Breast epithelium (tissue), 4 donors: ENCODE results near the gene UBIAD1. TPM values are rescaled to one million over a fixed set of nuclear protein-coding genes. Genes with fewer than 3 reads are reported as not detected.

Experiments
- DNase-seq, 2 donors: peaks; one replicate each; pipeline ENCODE4 v3.0.0-alpha.2; 2019; ENCODE audit warnings: low spot score in 2 of 2
- H3K27ac ChIP-seq, 2 donors: fragments of 200-600 bp; sonication (generic) in 1 of 2; one replicate each; pipeline ENCODE4 v1.5.1; 2016 to 2019; ENCODE audit warnings: mild to moderate bottlenecking in 1 of 2
- H3K27me3 ChIP-seq, 2 donors: fragments of 200-600 bp; sonication (generic) in 1 of 2; one replicate each; pipeline versions ENCODE4 v1.5.1 to v1.6.0; 2017 to 2019; ENCODE audit warnings: control low read depth in 1 of 2, mild to moderate bottlenecking in 1 of 2
- H3K36me3 ChIP-seq: fragments of 200-600 bp; one replicate; pipeline ENCODE4 v1.5.1; 2019
- H3K4me1 ChIP-seq, 2 donors: fragments of 200-600 bp; sonication (generic); one replicate each; pipeline ENCODE4 v1.5.1; 2016 to 2019; ENCODE audit warnings: control low read depth in 1 of 2
- H3K4me3 ChIP-seq, 3 donors: fragments of 200-600 bp; sonication (generic); 1 replicate in 2 of 3; 2 replicates in 1 of 3; pipeline ENCODE4 v1.5.1; 2016 to 2019; ENCODE audit warnings: mild to moderate bottlenecking in 3 of 3, moderate library complexity in 2 of 3
- H3K9me3 ChIP-seq, 2 donors: fragments of 200-600 bp; sonication (generic) in 1 of 2; one replicate each; pipeline ENCODE4 v1.5.1; 2016 to 2019; ENCODE audit warnings: control low read depth in 1 of 2
- POLR2A ChIP-seq: fragments of 450-650 bp; IDR thresholded peaks from one replicate; pipeline ENCODE4 v1.6.1; 2016; ENCODE audit warnings: antibody characterized with exemption, mild to moderate bottlenecking, moderate library complexity
- POLR2AphosphoS5 ChIP-seq, 3 donors: sonication (generic); formaldehyde crosslinking; IDR thresholded peaks; one replicate each; pipeline ENCODE4 v1.6.1; 2017; ENCODE audit warnings: antibody characterized with exemption in 3 of 3
- intact Hi-C: fragments of 100-400 bp; cut with DNase I; formaldehyde crosslinking; loops from one replicate; pipeline ENCODE4 v1.15.1; 2023; ENCODE audit warnings: low total_unique reads
- total RNA-seq, 3 donors: library from RNA; depleted of rRNA; stranded (reverse); fragments of >200 nt; gene quantifications; one replicate each; pipeline ENCODE4 v1.1.0, GENCODE V29; 2016
- TF ChIP-seq, protein P1 (sequence below), 3 donors: fragments of 450-650 bp; IDR thresholded peaks; one replicate each; pipeline ENCODE4 v1.5.1; 2016 to 2017; ENCODE audit warnings: antibody characterized with exemption in 3 of 3, mild to moderate bottlenecking in 3 of 3, moderate library complexity in 3 of 3

The UBIAD1 gene
- total RNA-seq, 3 donors from 2014 or later = 13.4 to 20.6 (median 16.4) TPM

GRCh38 chr1:11281518-11282331, 8.7 kb downstream of the UBIAD1 start:
- Histone ChIP-seq H3K4me1 (no peaks in the 10 kb centered on the region), H3K36me3 (no peaks in the 10 kb centered on the region), H3K27ac (peak overlapping the region; percentile 17 to 36), H3K9me3 (no peaks in the 10 kb centered on the region), H3K4me3 (no peak overlapping the region), H3K27me3 (no peaks in the 10 kb centered on the region)
- intact Hi-C loops = no loop called here
- no peak for DNase-seq
- no peak for TF ChIP-seq POLR2A
- no peak for TF ChIP-seq POLR2AphosphoS5 (IDR thresholded peaks at IDR 0.05)
- TF ChIP-seq, protein P1, sequence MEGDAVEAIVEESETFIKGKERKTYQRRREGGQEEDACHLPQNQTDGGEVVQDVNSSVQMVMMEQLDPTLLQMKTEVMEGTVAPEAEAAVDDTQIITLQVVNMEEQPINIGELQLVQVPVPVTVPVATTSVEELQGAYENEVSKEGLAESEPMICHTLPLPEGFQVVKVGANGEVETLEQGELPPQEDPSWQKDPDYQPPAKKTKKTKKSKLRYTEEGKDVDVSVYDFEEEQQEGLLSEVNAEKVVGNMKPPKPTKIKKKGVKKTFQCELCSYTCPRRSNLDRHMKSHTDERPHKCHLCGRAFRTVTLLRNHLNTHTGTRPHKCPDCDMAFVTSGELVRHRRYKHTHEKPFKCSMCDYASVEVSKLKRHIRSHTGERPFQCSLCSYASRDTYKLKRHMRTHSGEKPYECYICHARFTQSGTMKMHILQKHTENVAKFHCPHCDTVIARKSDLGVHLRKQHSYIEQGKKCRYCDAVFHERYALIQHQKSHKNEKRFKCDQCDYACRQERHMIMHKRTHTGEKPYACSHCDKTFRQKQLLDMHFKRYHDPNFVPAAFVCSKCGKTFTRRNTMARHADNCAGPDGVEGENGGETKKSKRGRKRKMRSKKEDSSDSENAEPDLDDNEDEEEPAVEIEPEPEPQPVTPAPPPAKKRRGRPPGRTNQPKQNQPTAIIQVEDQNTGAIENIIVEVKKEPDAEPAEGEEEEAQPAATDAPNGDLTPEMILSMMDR (IDR thresholded peaks at IDR 0.05) = no peak

- Histone ChIP-seq H3K27ac (no peak overlapping the region), H3K9me3 (no peaks in the 10 kb centered on the region), H3K4me1 (no peaks in the 10 kb centered on the region), H3K36me3 (no peaks in the 10 kb centered on the region), H3K27me3 (no peaks in the 10 kb centered on the region), H3K4me3 (no peak overlapping the region)
- DNase-seq = no peak
- TF ChIP-seq, protein P1 (IDR thresholded peaks at IDR 0.05) = no peak
- TF ChIP-seq POLR2AphosphoS5 (IDR thresholded peaks at IDR 0.05) (no peak), POLR2A (no peak)
- intact Hi-C loops = no loop called here
These were observed 10.2 kb downstream of the UBIAD1 start for GRCh38 chr1:11283151-11283550.

DNA sequence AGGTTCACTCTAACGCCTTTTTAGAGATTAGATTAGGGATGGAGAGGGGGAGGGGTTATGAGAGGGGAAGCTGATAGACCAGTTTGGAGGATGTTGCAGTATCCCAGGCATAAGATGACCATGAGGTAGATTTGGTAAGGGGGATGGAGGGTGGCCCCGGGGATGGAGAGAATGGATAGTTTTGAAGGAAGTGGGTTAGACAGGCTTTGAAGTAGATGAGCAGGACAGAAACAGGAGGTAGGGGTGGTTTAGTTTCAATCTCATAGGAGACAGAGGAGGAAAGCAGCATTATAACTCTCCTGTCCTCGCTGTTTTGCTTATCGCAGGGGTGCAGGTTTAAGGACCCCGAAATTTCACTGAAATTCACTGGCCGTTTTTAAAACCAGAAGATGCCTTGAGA, 11.8 kb downstream of the UBIAD1 start:
- no peaks in the 10 kb centered on the region for H3K4me1 ChIP-seq
- H3K4me3 ChIP-seq = no peak overlapping the region
- intact Hi-C loops = loop anchor here (5.0 kb wide), 1 partner anchor 462 kb away; no protein-coding TSS in a partner anchor
- H3K36me3 ChIP-seq = no peaks in the 10 kb centered on the region
- no peaks in the 10 kb centered on the region for H3K9me3 ChIP-seq
- H3K27me3 ChIP-seq = no peaks in the 10 kb centered on the region
- TF ChIP-seq POLR2AphosphoS5 (IDR thresholded peaks at IDR 0.05) (no peak), POLR2A (no peak)
- TF ChIP-seq, protein P1 (IDR thresholded peaks at IDR 0.05) = no peak
- DNase-seq = no peak
- no peak overlapping the region for H3K27ac ChIP-seq

DNA sequence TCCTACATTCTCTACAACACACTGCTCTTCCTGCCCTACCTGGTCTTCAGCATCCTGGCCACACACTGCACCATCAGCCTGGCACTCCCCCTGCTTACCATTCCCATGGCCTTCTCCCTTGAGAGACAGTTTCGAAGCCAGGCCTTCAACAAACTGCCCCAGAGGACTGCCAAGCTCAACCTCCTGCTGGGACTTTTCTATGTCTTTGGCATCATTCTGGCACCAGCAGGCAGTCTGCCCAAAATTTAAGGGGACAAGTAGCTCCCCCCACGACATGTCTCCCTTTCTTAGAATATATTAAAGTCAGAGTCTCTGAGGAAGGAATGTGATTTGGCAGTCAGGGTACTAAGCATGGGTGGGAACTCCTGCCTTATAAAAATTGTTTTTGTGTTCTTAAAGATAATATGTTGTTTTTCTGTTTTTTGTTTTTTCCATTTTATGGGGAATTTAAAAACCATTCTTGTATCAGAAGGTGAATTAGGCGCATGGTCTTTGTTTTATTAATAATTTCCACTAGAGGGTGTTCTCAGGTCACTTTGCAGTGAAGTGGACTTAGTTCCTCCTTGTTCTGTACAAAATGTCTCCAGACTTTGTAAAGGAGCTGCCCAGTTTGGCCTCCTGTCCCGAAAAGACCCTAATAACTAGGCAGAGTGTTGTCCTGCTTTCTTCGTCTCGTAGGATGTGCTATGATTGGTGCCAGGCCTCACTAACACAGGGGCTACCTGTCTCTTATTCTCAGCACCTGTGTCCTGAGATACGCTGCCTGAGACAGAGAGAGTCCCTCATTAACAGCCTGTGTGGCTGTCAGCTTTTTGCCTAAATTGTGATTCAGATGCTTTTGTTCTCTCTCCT, 13.1 kb downstream of the UBIAD1 start:
- H3K9me3 ChIP-seq = no peaks in the 10 kb centered on the region
- H3K27me3 ChIP-seq = no peaks in the 10 kb centered on the region
- no peak for DNase-seq
- H3K27ac ChIP-seq = no peak overlapping the region
- H3K4me3 ChIP-seq = no peak overlapping the region
- H3K36me3 ChIP-seq = no peaks in the 10 kb centered on the region
- intact Hi-C loops = loop anchor here (5.0 kb wide), 1 partner anchor 464 kb away; no protein-coding TSS in a partner anchor
- H3K4me1 ChIP-seq = no peaks in the 10 kb centered on the region
- TF ChIP-seq, protein P1 (IDR thresholded peaks at IDR 0.05) = no peak
- TF ChIP-seq POLR2A (no peak), POLR2AphosphoS5 (IDR thresholded peaks at IDR 0.05) (no peak)
